Neuronal stem cell (in vitro differentiated cells): ENCODE results near the gene TMX4.
"Not testable (repeated sequence)": the region's sequence is repeated elsewhere in the genome, so short reads cannot be mapped to it uniquely, and the experiment has no call there.

Source experiments
- DNase-seq: peaks from one replicate; pipeline ENCODE4 v3.0.0-alpha.2; 2013; ENCODE audit warnings: low spot score
- H2AFZ ChIP-seq: one replicate; pipeline ENCODE4 v1.6.1; 2013; ENCODE audit warnings: mild to moderate bottlenecking, low read length, inconsistent platforms
- H2AK5ac ChIP-seq: 2 replicates; pipeline ENCODE4 v1.6.1; 2013; ENCODE audit warnings: low read depth, mild to moderate bottlenecking, inconsistent platforms, low read length, moderate library complexity, mixed read lengths
- H2BK120ac ChIP-seq: 2 replicates; pipeline ENCODE4 v1.6.1; 2013; ENCODE audit warnings: low read depth, mild to moderate bottlenecking, inconsistent platforms, low read length, moderate library complexity, mixed read lengths
- H2BK12ac ChIP-seq: one replicate; pipeline ENCODE4 v1.6.1; 2013; ENCODE audit warnings: low read length, inconsistent platforms
- H2BK15ac ChIP-seq: 2 replicates; pipeline ENCODE4 v1.6.1; 2013; ENCODE audit warnings: mild to moderate bottlenecking, low read length, inconsistent platforms, mixed read lengths
- H2BK5ac ChIP-seq: one replicate; pipeline ENCODE4 v1.6.1; 2013; ENCODE audit warnings: inconsistent platforms, mild to moderate bottlenecking, low read length, moderate library complexity
- H3K14ac ChIP-seq: one replicate; pipeline ENCODE4 v1.6.1; 2013; ENCODE audit warnings: low read length, inconsistent platforms
- H3K18ac ChIP-seq: 2 replicates; pipeline ENCODE4 v1.6.1; 2013; ENCODE audit warnings: low read length, inconsistent platforms
- H3K23ac ChIP-seq: 2 replicates; pipeline ENCODE4 v1.6.1; 2013; ENCODE audit warnings: low read depth, mild to moderate bottlenecking, mixed read lengths, low read length, inconsistent platforms; ENCODE audit not compliant: poor library complexity
- H3K27ac ChIP-seq: replicated peaks from 3 replicates; pipeline ENCODE4 v1.5.1; 2013; ENCODE audit warnings: low read length, inconsistent platforms
- H3K27me3 ChIP-seq, 3 experiments: 2 replicates each; pipeline ENCODE4 v1.6.1; 2013; ENCODE audit warnings: low read length in 3 of 3, mild to moderate bottlenecking in 2 of 3, inconsistent platforms in 1 of 3, low read depth in 1 of 3, mixed read lengths in 1 of 3, moderate library complexity in 1 of 3; ENCODE audit not compliant: control insufficient read depth in 3 of 3, insufficient read depth in 3 of 3
- H3K36me3 ChIP-seq, 2 donors: replicated peaks in 1 of 2; 2 replicates each; pipeline ENCODE4 v1.6.1; 2013; ENCODE audit warnings: low read length in 2 of 2; ENCODE audit not compliant: control insufficient read depth in 2 of 2, insufficient read depth in 2 of 2
- H3K4ac ChIP-seq: 2 replicates; pipeline ENCODE4 v1.6.1; 2013; ENCODE audit warnings: inconsistent platforms, mild to moderate bottlenecking, low read length, moderate library complexity
- H3K4me1 ChIP-seq, 2 donors: 1 replicate in 1 of 2; 2 replicates in 1 of 2; pipeline ENCODE4 v1.6.1; 2013; ENCODE audit warnings: low read length in 2 of 2, low read depth in 1 of 2; ENCODE audit not compliant: control insufficient read depth in 2 of 2, insufficient read depth in 1 of 2
- H3K4me2 ChIP-seq: one replicate; pipeline ENCODE4 v1.6.1; 2013; ENCODE audit warnings: mild to moderate bottlenecking, low read length, inconsistent platforms; ENCODE audit not compliant: insufficient read depth, poor library complexity, severe bottlenecking
- H3K4me3 ChIP-seq, 2 donors: 2 replicates each; pipeline ENCODE4 v1.5.1; 2013; ENCODE audit warnings: low read length in 2 of 2, mild to moderate bottlenecking in 2 of 2, inconsistent platforms in 1 of 2, moderate library complexity in 1 of 2
- H3K79me1 ChIP-seq: one replicate; pipeline ENCODE4 v1.6.1; 2013; ENCODE audit warnings: low read depth, mild to moderate bottlenecking, inconsistent platforms, low read length, moderate library complexity
- H3K9ac ChIP-seq: one replicate; pipeline ENCODE4 v1.6.1; 2013; ENCODE audit warnings: mild to moderate bottlenecking, low read depth, low read length, inconsistent platforms; ENCODE audit not compliant: poor library complexity
- H3K9me3 ChIP-seq, 2 donors: replicated peaks in 1 of 2; 2 replicates each; pipeline versions ENCODE3 to v1.6.1; 2013; ENCODE audit warnings: low read length in 2 of 2, mild to moderate bottlenecking in 2 of 2, inconsistent platforms in 1 of 2, low read depth in 1 of 2, mixed read lengths in 1 of 2, moderate library complexity in 1 of 2; ENCODE audit not compliant: control insufficient read depth in 2 of 2, insufficient read depth in 1 of 2
- H4K8ac ChIP-seq: one replicate; pipeline ENCODE4 v1.6.1; 2013; ENCODE audit warnings: low read depth, mild to moderate bottlenecking, inconsistent platforms, low read length, moderate library complexity
- H4K91ac ChIP-seq: one replicate; pipeline ENCODE4 v1.6.1; 2013; ENCODE audit warnings: low read length, low read depth, mild to moderate bottlenecking, inconsistent platforms; ENCODE audit not compliant: poor library complexity
- WGBS, 2 donors: extraction: QIAGEN DNeasy Blood & Tissue Kit; methylation state at CpG; one replicate each; pipeline ENCODE4 v1.1.7; 2013; ENCODE audit warnings: missing lambda C conversion rate in 2 of 2, mixed read lengths in 1 of 2; ENCODE audit not compliant: insufficient read length in 2 of 2, insufficient replicate concordance in 1 of 2; ENCODE audit errors: extremely low coverage in 2 of 2; 5-methylcytosine and 5-hydroxymethylcytosine counted together

TMX4 gene

GRCh38 chr20:7966176-7966575 is 53.4 kb downstream of the TMX4 start:
- no peak overlapping the region for H2BK12ac ChIP-seq
- H3K27me3 ChIP-seq: no peaks in the 10 kb centered on the region
- no peak overlapping the region for H2AK5ac ChIP-seq
- no peaks in the 10 kb centered on the region for H3K36me3 ChIP-seq
- H3K18ac ChIP-seq: no peak overlapping the region
- no peaks in the 10 kb centered on the region for H3K4me1 ChIP-seq
- no peak overlapping the region for H4K91ac ChIP-seq
- H2BK120ac ChIP-seq: no peak overlapping the region
- no peak overlapping the region for H3K14ac ChIP-seq
- H3K4me3 ChIP-seq: no peak overlapping the region
- H3K27ac ChIP-seq: no peak overlapping the region
- H3K9me3 ChIP-seq: no peaks in the 10 kb centered on the region
- H2BK15ac ChIP-seq: no peak overlapping the region
- H3K79me1 ChIP-seq: no peaks in the 10 kb centered on the region
- H3K4me2 ChIP-seq: no peak overlapping the region
- DNase-seq: no peak
- H4K8ac ChIP-seq: no peak overlapping the region
- no peak overlapping the region for H3K4ac ChIP-seq
- no peak overlapping the region for H2BK5ac ChIP-seq
- H2AFZ ChIP-seq: no peak overlapping the region
- WGBS, 2 donors: no CpG with 5 or more reads among the region's 3 CpGs
- no peak overlapping the region for H3K23ac ChIP-seq
- H3K9ac ChIP-seq: no peak overlapping the region

- WGBS, 2 donors: no CpG with 5 or more reads among the region's 1 CpG
Measured at GRCh38 chr20:7959484-7959883, 60.1 kb downstream of the TMX4 start.

GRCh38 chr20:7956561-7956960 is 63.0 kb downstream of the TMX4 start:
- not testable (repeated sequence) for H3K27ac ChIP-seq, H2AK5ac ChIP-seq, H3K23ac ChIP-seq, H3K9me3 ChIP-seq, H2BK12ac ChIP-seq, H3K36me3 ChIP-seq, H3K4me2 ChIP-seq, H3K4me3 ChIP-seq, H2BK120ac ChIP-seq, H4K91ac ChIP-seq, H3K14ac ChIP-seq, H3K4ac ChIP-seq, H4K8ac ChIP-seq, H2AFZ ChIP-seq, H2BK5ac ChIP-seq, H3K79me1 ChIP-seq, H3K4me1 ChIP-seq, H2BK15ac ChIP-seq, H3K9ac ChIP-seq, DNase-seq, H3K18ac ChIP-seq, H3K27me3 ChIP-seq
- WGBS, 2 donors: no CpG with 5 or more reads among the region's 9 CpGs

More at GRCh38 chr20:7959484-7959883, 60.1 kb downstream of the TMX4 start:
- no peak overlapping the region for H2BK5ac ChIP-seq
- H3K4me1 ChIP-seq: no peaks in the 10 kb centered on the region
- H3K23ac ChIP-seq: no peak overlapping the region
- peaks cover 4 to 5% of the 10 kb centered on the region in 2 donors for H3K9me3 ChIP-seq
- H4K8ac ChIP-seq: no peak overlapping the region
- no peak overlapping the region for H3K4me3 ChIP-seq
- no peak overlapping the region for H3K14ac ChIP-seq
- H3K9ac ChIP-seq: no peak overlapping the region
- no peak overlapping the region for H2BK15ac ChIP-seq
- H3K4me2 ChIP-seq: no peak overlapping the region
- no peak for DNase-seq
- no peak overlapping the region for H2BK12ac ChIP-seq
- H3K79me1 ChIP-seq: no peaks in the 10 kb centered on the region
- no peak overlapping the region for H4K91ac ChIP-seq
- no peak overlapping the region for H2AK5ac ChIP-seq
- no peak overlapping the region for H2AFZ ChIP-seq
- no peak overlapping the region for H2BK120ac ChIP-seq
- H3K4ac ChIP-seq: no peak overlapping the region
- no peaks in the 10 kb centered on the region for H3K27me3 ChIP-seq
- H3K18ac ChIP-seq: no peak overlapping the region
- no peaks in the 10 kb centered on the region for H3K36me3 ChIP-seq
- no peak overlapping the region for H3K27ac ChIP-seq

- H2BK12ac ChIP-seq: no peak overlapping the region
- H3K4me3 ChIP-seq: no peak overlapping the region
- no peak overlapping the region for H3K23ac ChIP-seq
- H2AFZ ChIP-seq: no peak overlapping the region
- H3K14ac ChIP-seq: no peak overlapping the region
- H3K9ac ChIP-seq: no peak overlapping the region
- peaks cover 0 to 4% of the 10 kb centered on the region in 2 donors for H3K9me3 ChIP-seq
- H3K36me3 ChIP-seq: no peaks in the 10 kb centered on the region
- no CpG with 5 or more reads among the region's 1 CpG for WGBS, 2 donors
- H3K18ac ChIP-seq: no peak overlapping the region
- H3K4me1 ChIP-seq: no peaks in the 10 kb centered on the region
- no peak overlapping the region for H2BK15ac ChIP-seq
- no peak overlapping the region for H3K4ac ChIP-seq
- H3K27ac ChIP-seq: no peak overlapping the region
- H3K27me3 ChIP-seq: no peaks in the 10 kb centered on the region
- no peak overlapping the region for H4K8ac ChIP-seq
- no peaks in the 10 kb centered on the region for H3K79me1 ChIP-seq
- no peak overlapping the region for H3K4me2 ChIP-seq
- H2BK5ac ChIP-seq: no peak overlapping the region
- H2AK5ac ChIP-seq: no peak overlapping the region
- no peak for DNase-seq
- H2BK120ac ChIP-seq: no peak overlapping the region
- no peak overlapping the region for H4K91ac ChIP-seq
Measured at GRCh38 chr20:7950387-7950786, 69.2 kb downstream of the TMX4 start.
